H9 (cell line): ENCODE data around the gene CASK. TPM values are rescaled to one million over a fixed set of nuclear protein-coding genes. Genes with fewer than 3 reads are reported as not detected.

Source experiments
- DNase-seq: peaks from one replicate; pipeline ENCODE4 v3.0.0-alpha.2; 2017
- H2AFZ ChIP-seq: one replicate; pipeline ENCODE4 v1.6.1; 2013; ENCODE audit warnings: mild to moderate bottlenecking, low read length, control low read depth, moderate library complexity
- H2AK5ac ChIP-seq: 2 replicates; pipeline ENCODE4 v1.6.1; 2013; ENCODE audit warnings: low read length, control low read depth, mixed read lengths; ENCODE audit not compliant: insufficient read length
- H2BK120ac ChIP-seq: one replicate; pipeline ENCODE4 v1.6.1; 2013; ENCODE audit warnings: low read depth, mild to moderate bottlenecking, low read length, control low read depth, inconsistent platforms; ENCODE audit not compliant: poor library complexity, severe bottlenecking
- H2BK12ac ChIP-seq: 2 replicates; pipeline ENCODE4 v1.6.1; 2013; ENCODE audit warnings: low read length, control low read depth, mixed read lengths, low read depth; ENCODE audit not compliant: insufficient read length
- H2BK15ac ChIP-seq: 2 replicates; pipeline ENCODE4 v1.6.1; 2013; ENCODE audit warnings: low read depth, low read length, control low read depth
- H2BK20ac ChIP-seq: one replicate; pipeline ENCODE4 v1.6.1; 2013; ENCODE audit warnings: low read depth, mild to moderate bottlenecking, low read length, control low read depth, inconsistent platforms; ENCODE audit not compliant: poor library complexity, severe bottlenecking
- H2BK5ac ChIP-seq: 2 replicates; pipeline ENCODE4 v1.6.1; 2013; ENCODE audit warnings: low read length, control low read depth, mixed read lengths; ENCODE audit not compliant: insufficient read length
- H3K14ac ChIP-seq: 2 replicates; pipeline ENCODE4 v1.6.1; 2013; ENCODE audit warnings: low read length, control low read depth; ENCODE audit not compliant: insufficient read depth
- H3K18ac ChIP-seq: 2 replicates; pipeline ENCODE4 v1.6.1; 2013; ENCODE audit warnings: low read depth, mild to moderate bottlenecking, mixed read lengths, low read length, control low read depth; ENCODE audit not compliant: insufficient read length
- H3K23ac ChIP-seq: 2 replicates; pipeline ENCODE4 v1.6.1; 2013; ENCODE audit warnings: low read length, control low read depth, mixed read lengths, low read depth; ENCODE audit not compliant: insufficient read length
- H3K23me2 ChIP-seq: 2 replicates; pipeline ENCODE4 v1.6.1; 2013; ENCODE audit warnings: low read depth, mild to moderate bottlenecking, mixed read lengths, low read length, control low read depth; ENCODE audit not compliant: insufficient read length, poor library complexity, severe bottlenecking
- H3K27ac ChIP-seq: 2 replicates; pipeline ENCODE4 v1.5.1; 2013; ENCODE audit warnings: low read length, control low read depth, mixed read lengths, low read depth; ENCODE audit not compliant: insufficient read length
- H3K27me3 ChIP-seq: 2 replicates; pipeline ENCODE4 v1.6.1; 2013; ENCODE audit warnings: low read length, control low read depth, inconsistent platforms; ENCODE audit not compliant: insufficient read depth
- H3K4ac ChIP-seq: 2 replicates; pipeline ENCODE4 v1.6.1; 2013; ENCODE audit warnings: low read depth, mild to moderate bottlenecking, control low read depth, inconsistent platforms, low read length, moderate library complexity
- H3K4me1 ChIP-seq: 2 replicates; pipeline ENCODE4 v1.6.1; 2013; ENCODE audit warnings: low read length, control low read depth, inconsistent platforms; ENCODE audit not compliant: insufficient read depth
- H3K4me2 ChIP-seq: 2 replicates; pipeline ENCODE4 v1.6.1; 2013; ENCODE audit warnings: low read length, control low read depth, mixed read lengths; ENCODE audit not compliant: insufficient read length, insufficient read depth
- H3K56ac ChIP-seq: 2 replicates; pipeline ENCODE4 v1.6.1; 2013; ENCODE audit warnings: low read depth, mild to moderate bottlenecking, mixed read lengths, low read length, control low read depth; ENCODE audit not compliant: insufficient read length
- H3K79me1 ChIP-seq: 2 replicates; pipeline ENCODE4 v1.6.1; 2013; ENCODE audit warnings: low read depth, mild to moderate bottlenecking, moderate library complexity, low read length, control low read depth, inconsistent platforms; ENCODE audit not compliant: insufficient read depth, poor library complexity, severe bottlenecking
- H3K79me2 ChIP-seq: 2 replicates; pipeline ENCODE4 v1.6.1; 2013; ENCODE audit warnings: low read length, control low read depth, inconsistent platforms; ENCODE audit not compliant: insufficient read depth
- H3K9ac ChIP-seq: 2 replicates; pipeline ENCODE4 v1.6.1; 2013; ENCODE audit warnings: low read length, control low read depth, mixed read lengths; ENCODE audit not compliant: insufficient read length; ENCODE audit errors: extremely low read depth
- H3K9me3 ChIP-seq: one replicate; pipeline ENCODE4 v1.6.1; 2013; ENCODE audit warnings: low read depth, low read length, inconsistent platforms; ENCODE audit not compliant: control insufficient read depth
- H3T11ph ChIP-seq: one replicate; pipeline ENCODE4 v1.6.1; 2013; ENCODE audit warnings: mild to moderate bottlenecking, low read length, control low read depth, inconsistent platforms
- H4K20me1 ChIP-seq: one replicate; pipeline ENCODE4 v1.6.1; 2013; ENCODE audit not compliant: control insufficient read depth, insufficient read length, insufficient read depth
- H4K5ac ChIP-seq: 2 replicates; pipeline ENCODE4 v1.6.1; 2013; ENCODE audit warnings: low read depth, mild to moderate bottlenecking, mixed read lengths, low read length, control low read depth; ENCODE audit not compliant: insufficient read length
- H4K8ac ChIP-seq: replicated peaks from 2 replicates; pipeline ENCODE4 v1.6.1; 2013; ENCODE audit warnings: low read length, control low read depth, mixed read lengths, low read depth; ENCODE audit not compliant: insufficient read length
- H4K91ac ChIP-seq: 2 replicates; pipeline ENCODE4 v1.6.1; 2013; ENCODE audit warnings: low read depth, mild to moderate bottlenecking, moderate library complexity, mixed read lengths, low read length, control low read depth; ENCODE audit not compliant: insufficient read length
- H3K27ac Mint-ChIP-seq, 3 experiments: 2 replicates in 2 of 3; 3 replicates in 1 of 3; pipeline ENCODE4 v1.8.0; 2020 to 2021; ENCODE audit warnings: mixed read lengths in 3 of 3, mild to moderate bottlenecking in 1 of 3, moderate library complexity in 1 of 3
- H3K27me3 Mint-ChIP-seq: 2 replicates; pipeline ENCODE4 v1.8.0; 2021; ENCODE audit warnings: low read depth, mild to moderate bottlenecking, moderate library complexity, mixed read lengths
- H3K36me3 Mint-ChIP-seq, 3 experiments: 2 replicates in 2 of 3; 3 replicates in 1 of 3; pipeline ENCODE4 v1.8.0; 2020 to 2021; ENCODE audit warnings: low read depth in 3 of 3, mixed read lengths in 3 of 3; ENCODE audit not compliant: insufficient read depth in 1 of 3
- H3K4me1 Mint-ChIP-seq, 2 experiments: 2 replicates each; pipeline ENCODE4 v1.8.0; 2020; ENCODE audit warnings: mixed read lengths in 2 of 2
- H3K4me3 Mint-ChIP-seq, 2 experiments: 2 replicates in 1 of 2; 3 replicates in 1 of 2; pipeline ENCODE4 v1.8.0; 2020 to 2021; ENCODE audit warnings: mild to moderate bottlenecking in 2 of 2, mixed read lengths in 2 of 2, moderate library complexity in 1 of 2
- H3K9me3 Mint-ChIP-seq, 2 experiments: 2 replicates in 1 of 2; 3 replicates in 1 of 2; pipeline ENCODE4 v1.8.0; 2020; ENCODE audit warnings: mild to moderate bottlenecking in 2 of 2, mixed read lengths in 2 of 2, moderate library complexity in 1 of 2
- WGBS: extraction: QIAGEN DNeasy Blood & Tissue Kit; methylation state at CpG from one replicate; pipeline ENCODE4 v1.1.7; 2013; ENCODE audit warnings: missing lambda C conversion rate, low lambda C conversion rate, mixed read lengths; ENCODE audit not compliant: insufficient read length; ENCODE audit errors: extremely low coverage; 5-methylcytosine and 5-hydroxymethylcytosine counted together
- total RNA-seq: library from RNA; stranded (reverse); gene quantifications from 2 replicates; pipeline ENCODE4 v1.2.1, GENCODE V29; 2021
- TF ChIP-seq, protein P1 (sequence below): fragments of 200-600 bp; sonication (generic); conservative IDR thresholded peaks from 3 replicates; pipeline ENCODE4 v1.8.0; 2021; ENCODE audit warnings: antibody characterized with exemption, mild to moderate bottlenecking

Gene CASK
- total RNA-seq, 1 experiment from 2014 or later = 44.1 TPM

DNA sequence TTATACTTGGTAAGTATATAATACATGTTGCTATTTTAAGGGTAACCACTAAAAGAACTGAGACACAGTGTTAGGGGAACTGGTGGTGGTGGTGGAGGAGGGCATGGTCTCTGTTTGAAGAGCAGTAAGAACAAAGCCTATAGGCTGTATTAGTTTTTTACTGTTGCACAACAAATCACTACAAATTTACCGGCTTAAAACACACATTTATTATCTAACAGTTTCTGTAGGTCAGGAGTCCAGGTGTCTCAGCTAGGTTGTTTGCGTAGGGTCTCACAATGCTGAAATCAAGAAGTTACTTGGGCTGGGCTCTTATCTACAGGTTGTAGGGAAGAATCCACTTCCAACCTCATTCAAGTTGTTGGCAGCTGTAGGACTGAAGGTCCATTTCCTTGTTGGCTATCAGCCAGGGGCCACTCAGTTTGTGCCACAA lies 52.6 kb downstream of the CASK start:
- Histone ChIP-seq H2BK5ac (no peak overlapping the region), H3K27me3 (no peaks in the 10 kb centered on the region), H4K91ac (no peak overlapping the region), H3K4me1 (no peaks in the 10 kb centered on the region; the same call in 1 of the 2 replicates), H3K4ac (no peak overlapping the region), H3K27ac (no peak overlapping the region), H2BK120ac (no peak overlapping the region), H3K9ac (no peak overlapping the region), H3K23ac (no peak overlapping the region), H3K9me3 (no peaks in the 10 kb centered on the region), H3K56ac (no peak overlapping the region), H3K23me2 (no peaks in the 10 kb centered on the region), H2AK5ac (no peak overlapping the region), H3K4me2 (no peak overlapping the region), H2AFZ (no peak overlapping the region), H2BK15ac (no peak overlapping the region), H3K18ac (no peak overlapping the region), H4K8ac (no peak overlapping the region), H3K14ac (no peak overlapping the region), H3K79me1 (peaks cover 2% of the 10 kb centered on the region), H2BK12ac (no peak overlapping the region), H3T11ph (no peak overlapping the region), H4K5ac (no peak overlapping the region), H3K79me2 (peaks cover 14% of the 10 kb centered on the region; the same call in 1 of the 2 replicates), H2BK20ac (no peak overlapping the region), H4K20me1 (no peaks in the 10 kb centered on the region)
- Mint-ChIP-seq H3K4me3 (no peak overlapping the region), H3K9me3 (peaks cover 28 to 33% of the 10 kb centered on the region in 2 experiments), H3K27ac (no peak overlapping the region), H3K27me3 (no peaks in the 10 kb centered on the region), H3K36me3 (peaks cover 0 to 5% (median 0%) of the 10 kb centered on the region in 3 experiments; a peak in 3 of 7 replicates), H3K4me1 (peaks cover 2 to 3% of the 10 kb centered on the region in 2 experiments; a peak in 1 of 4 replicates)
- no CpG with 5 or more reads among the region's 2 CpGs for WGBS
- no peak for DNase-seq
- TF ChIP-seq, protein P1, sequence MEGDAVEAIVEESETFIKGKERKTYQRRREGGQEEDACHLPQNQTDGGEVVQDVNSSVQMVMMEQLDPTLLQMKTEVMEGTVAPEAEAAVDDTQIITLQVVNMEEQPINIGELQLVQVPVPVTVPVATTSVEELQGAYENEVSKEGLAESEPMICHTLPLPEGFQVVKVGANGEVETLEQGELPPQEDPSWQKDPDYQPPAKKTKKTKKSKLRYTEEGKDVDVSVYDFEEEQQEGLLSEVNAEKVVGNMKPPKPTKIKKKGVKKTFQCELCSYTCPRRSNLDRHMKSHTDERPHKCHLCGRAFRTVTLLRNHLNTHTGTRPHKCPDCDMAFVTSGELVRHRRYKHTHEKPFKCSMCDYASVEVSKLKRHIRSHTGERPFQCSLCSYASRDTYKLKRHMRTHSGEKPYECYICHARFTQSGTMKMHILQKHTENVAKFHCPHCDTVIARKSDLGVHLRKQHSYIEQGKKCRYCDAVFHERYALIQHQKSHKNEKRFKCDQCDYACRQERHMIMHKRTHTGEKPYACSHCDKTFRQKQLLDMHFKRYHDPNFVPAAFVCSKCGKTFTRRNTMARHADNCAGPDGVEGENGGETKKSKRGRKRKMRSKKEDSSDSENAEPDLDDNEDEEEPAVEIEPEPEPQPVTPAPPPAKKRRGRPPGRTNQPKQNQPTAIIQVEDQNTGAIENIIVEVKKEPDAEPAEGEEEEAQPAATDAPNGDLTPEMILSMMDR = no peak
